CD4-positive, CD25-positive, alpha-beta regulatory T cell (primary cell): ENCODE measurements around the gene MXRA7. TPM values are rescaled to one million over a fixed set of nuclear protein-coding genes. Genes with fewer than 3 reads are reported as not detected.

Experiments
- ATAC-seq, 2 donors: fragments of 150-1000 bp; cut with Tn5 transposase; one replicate each; pipeline ENCODE4 v1.10.0; 2021; ENCODE audit warnings: low read depth in 2 of 2, moderate number of reproducible peaks in 2 of 2, moderate library complexity in 1 of 2
- DNase-seq, 3 donors: peaks; one replicate each; pipeline versions ENCODE4 v3.0.0 to v3.0.0-alpha.2; 2012 to 2022; ENCODE audit warnings: mixed read lengths in 1 of 3
- H3K27ac ChIP-seq: one replicate; pipeline ENCODE4 v1.7.0; 2013; ENCODE audit warnings: mild to moderate bottlenecking, low read length; ENCODE audit not compliant: insufficient read depth, poor library complexity, severe bottlenecking
- H3K27me3 ChIP-seq: one replicate; pipeline ENCODE4 v1.7.0; 2013; ENCODE audit warnings: low read length; ENCODE audit not compliant: control insufficient read depth, insufficient read depth
- H3K36me3 ChIP-seq: one replicate; pipeline ENCODE4 v1.7.0; 2013; ENCODE audit warnings: mild to moderate bottlenecking, low read length, moderate library complexity; ENCODE audit not compliant: control insufficient read depth, insufficient read depth
- H3K4me1 ChIP-seq: 2 replicates; pipeline ENCODE4 v1.7.0; 2013; ENCODE audit warnings: mild to moderate bottlenecking, low read length; ENCODE audit not compliant: insufficient read depth, control insufficient read depth, poor library complexity, severe bottlenecking
- H3K4me3 ChIP-seq: one replicate; pipeline ENCODE4 v1.7.0; 2013; ENCODE audit warnings: low read depth, mild to moderate bottlenecking, low read length, moderate library complexity
- H3K9me3 ChIP-seq, 2 experiments: 1 replicate in 1 of 2; 2 replicates in 1 of 2; pipeline ENCODE4 v1.7.0; 2013; ENCODE audit warnings: low read length in 2 of 2, mild to moderate bottlenecking in 1 of 2, moderate library complexity in 1 of 2; ENCODE audit not compliant: control insufficient read depth in 2 of 2
- H3K27ac Mint-ChIP-seq, 3 donors: one replicate each; pipeline ENCODE4 v1.8.0; 2020 to 2022; ENCODE audit warnings: mild to moderate bottlenecking in 3 of 3, mixed read lengths in 3 of 3, moderate library complexity in 2 of 3
- H3K27me3 Mint-ChIP-seq: one replicate; pipeline ENCODE4 v1.8.0; 2022; ENCODE audit warnings: mild to moderate bottlenecking, mixed read lengths
- H3K36me3 Mint-ChIP-seq: one replicate; pipeline ENCODE4 v1.8.0; 2020; ENCODE audit warnings: mixed read lengths
- H3K4me1 Mint-ChIP-seq, 4 donors: one replicate each; pipeline ENCODE4 v1.8.0; 2020 to 2022; ENCODE audit warnings: mixed read lengths in 4 of 4, mild to moderate bottlenecking in 1 of 4
- H3K4me3 Mint-ChIP-seq, 4 donors: one replicate each; pipeline ENCODE4 v1.8.0; 2020 to 2022; ENCODE audit warnings: mild to moderate bottlenecking in 4 of 4, mixed read lengths in 4 of 4, moderate library complexity in 3 of 4
- H3K9me3 Mint-ChIP-seq, 7 donors: one replicate each; pipeline ENCODE4 v1.8.0; 2020 to 2022; ENCODE audit warnings: mixed read lengths in 7 of 7, mild to moderate bottlenecking in 3 of 7, moderate library complexity in 2 of 7
- polyA plus RNA-seq, 4 donors: library from polyadenylated mRNA; unstranded; fragments of 300-500 nt; fragmentation: Illumina TruSeq; gene quantifications; one replicate each; pipeline ENCODE4 v1.2.3, GENCODE V29; 2021
- total RNA-seq: library from RNA; stranded (reverse); gene quantifications from one replicate; pipeline ENCODE4 v1.2.3, GENCODE V29; 2022

Gene MXRA7
- total and polyA plus RNA-seq, 5 donors from 2014 or later: 2.2 to 8.8 (median 5.0) TPM

GRCh38 chr17:76687298-76688164 lies 23.2 kb downstream of the MXRA7 start:
- Histone ChIP-seq H3K4me3 (no peak overlapping the region), H3K4me1 (no peaks in the 10 kb centered on the region), H3K9me3 (no peaks in the 10 kb centered on the region), H3K36me3 (no peaks in the 10 kb centered on the region), H3K27me3 (no peaks in the 10 kb centered on the region), H3K27ac (no peak overlapping the region)
- ATAC-seq (no peak), DNase-seq (no peak)
- Mint-ChIP-seq H3K4me3 (no peak overlapping the region), H3K36me3 (no peaks in the 10 kb centered on the region), H3K4me1 (no peaks in the 10 kb centered on the region), H3K27me3 (no peaks in the 10 kb centered on the region), H3K27ac (no peak overlapping the region), H3K9me3 (no peaks in the 10 kb centered on the region)

GRCh38 chr17:76686538-76687297 lies 24.0 kb downstream of the MXRA7 start:
- Mint-ChIP-seq H3K9me3 (no peaks in the 10 kb centered on the region), H3K4me1 (peaks cover 0 to 3% (median 0%) of the 10 kb centered on the region in 4 donors), H3K27me3 (no peaks in the 10 kb centered on the region), H3K27ac (no peak overlapping the region), H3K36me3 (no peaks in the 10 kb centered on the region), H3K4me3 (no peak overlapping the region)
- Histone ChIP-seq H3K27me3 (no peaks in the 10 kb centered on the region), H3K27ac (no peak overlapping the region), H3K4me1 (peaks cover 3% of the 10 kb centered on the region), H3K36me3 (no peaks in the 10 kb centered on the region), H3K9me3 (no peaks in the 10 kb centered on the region), H3K4me3 (no peak overlapping the region)
- ATAC-seq: no peak
- no peak for DNase-seq

- Mint-ChIP-seq H3K4me3 (no peak overlapping the region), H3K9me3 (no peaks in the 10 kb centered on the region), H3K4me1 (peaks cover 0 to 8% (median 3%) of the 10 kb centered on the region in 4 donors), H3K27me3 (no peaks in the 10 kb centered on the region), H3K36me3 (peaks cover 4% of the 10 kb centered on the region), H3K27ac (no peak overlapping the region)
- H3K27ac ChIP-seq: no peak overlapping the region
- H3K4me1 ChIP-seq: peaks cover 3% of the 10 kb centered on the region
- H3K4me3 ChIP-seq: no peak overlapping the region
- no peaks in the 10 kb centered on the region for H3K9me3 ChIP-seq
- DNase-seq: no peak
- ATAC-seq: no peak
- no peaks in the 10 kb centered on the region for H3K27me3 ChIP-seq
- H3K36me3 ChIP-seq: no peaks in the 10 kb centered on the region
Observed at GRCh38 chr17:76685846-76686245, 24.9 kb downstream of the MXRA7 start.

GRCh38 chr17:76685366-76685765 lies 25.4 kb downstream of the MXRA7 start:
- Mint-ChIP-seq H3K27me3 (no peaks in the 10 kb centered on the region), H3K4me1 (peaks cover 0 to 8% (median 4%) of the 10 kb centered on the region in 4 donors), H3K36me3 (peaks cover 4% of the 10 kb centered on the region), H3K9me3 (no peaks in the 10 kb centered on the region), H3K4me3 (no peak overlapping the region), H3K27ac (no peak overlapping the region)
- DNase-seq (no peak), ATAC-seq (no peak)
- Histone ChIP-seq H3K36me3 (no peaks in the 10 kb centered on the region), H3K4me3 (no peak overlapping the region), H3K9me3 (no peaks in the 10 kb centered on the region), H3K4me1 (peaks cover 3% of the 10 kb centered on the region), H3K27me3 (no peaks in the 10 kb centered on the region), H3K27ac (no peak overlapping the region)

- Histone ChIP-seq H3K36me3 (no peaks in the 10 kb centered on the region), H3K4me3 (no peak overlapping the region), H3K27me3 (no peaks in the 10 kb centered on the region), H3K4me1 (peaks cover 3% of the 10 kb centered on the region), H3K9me3 (no peaks in the 10 kb centered on the region), H3K27ac (no peak overlapping the region)
- no peak overlapping the region for H3K4me3 Mint-ChIP-seq
- H3K4me1 Mint-ChIP-seq: peaks cover 0 to 8% (median 4%) of the 10 kb centered on the region in 4 donors
- ATAC-seq: no peak
- no peak overlapping the region for H3K27ac Mint-ChIP-seq
- no peaks in the 10 kb centered on the region for H3K27me3 Mint-ChIP-seq
- no peaks in the 10 kb centered on the region for H3K9me3 Mint-ChIP-seq
- DNase-seq: no peak
- H3K36me3 Mint-ChIP-seq: peaks cover 4% of the 10 kb centered on the region
Observed at GRCh38 chr17:76684756-76685155, 26.0 kb downstream of the MXRA7 start.

- peaks cover 4% of the 10 kb centered on the region for H3K36me3 Mint-ChIP-seq
- Histone ChIP-seq H3K4me3 (no peak overlapping the region), H3K27ac (no peak overlapping the region), H3K36me3 (no peaks in the 10 kb centered on the region), H3K4me1 (peaks cover 3% of the 10 kb centered on the region), H3K9me3 (no peaks in the 10 kb centered on the region), H3K27me3 (no peaks in the 10 kb centered on the region)
- no peak overlapping the region for H3K4me3 Mint-ChIP-seq
- H3K27me3 Mint-ChIP-seq: no peaks in the 10 kb centered on the region
- DNase-seq (no peak), ATAC-seq (no peak)
- H3K4me1 Mint-ChIP-seq: peaks cover 0 to 8% (median 6%) of the 10 kb centered on the region in 4 donors
- H3K27ac Mint-ChIP-seq: no peak overlapping the region
- H3K9me3 Mint-ChIP-seq: no peaks in the 10 kb centered on the region
Observed at GRCh38 chr17:76683921-76684745, 26.6 kb downstream of the MXRA7 start.

- peaks cover 0 to 8% (median 6%) of the 10 kb centered on the region in 4 donors for H3K4me1 Mint-ChIP-seq
- H3K36me3 Mint-ChIP-seq: peaks cover 4% of the 10 kb centered on the region
- H3K9me3 ChIP-seq: no peaks in the 10 kb centered on the region
- no peaks in the 10 kb centered on the region for H3K9me3 Mint-ChIP-seq
- H3K4me1 ChIP-seq: peaks cover 12% of the 10 kb centered on the region
- ATAC-seq: no peak
- no peaks in the 10 kb centered on the region for H3K27me3 Mint-ChIP-seq
- no peak for DNase-seq
- H3K4me3 Mint-ChIP-seq: no peak overlapping the region
- no peaks in the 10 kb centered on the region for H3K36me3 ChIP-seq
- H3K27ac Mint-ChIP-seq: no peak overlapping the region
- H3K27ac ChIP-seq: no peak overlapping the region
- H3K27me3 ChIP-seq: no peaks in the 10 kb centered on the region
- no peak overlapping the region for H3K4me3 ChIP-seq
Observed at GRCh38 chr17:76683011-76683755, 27.6 kb downstream of the MXRA7 start.
